Renal cortical epithelial cell (primary cell): Measurements from ENCODE around the gene RNF126. TPM values are rescaled to one million over a fixed set of nuclear protein-coding genes. Genes with fewer than 3 reads are reported as not detected.

ENCODE experiments used
- total RNA-seq: library from RNA; depleted of rRNA; stranded (reverse); fragments of >200 nt; gene quantifications from 2 replicates; pipeline ENCODE4 v1.2.3, GENCODE V29; 2014

RNF126 gene
- total RNA-seq, 1 donor from 2014 or later, result 23.4 TPM

Other genes starting within 250 kb of the RNF126 start
- gene SHC2, start 202.2 kb downstream of the RNF126 start, total RNA-seq, result 1.0 and 5.1 TPM in 2 replicates
- 0.05 TPM in 1 of 2 replicates, not detected in the other for gene MADCAM1, start 166.7 kb downstream of the RNF126 start, total RNA-seq
- gene TPGS1, start 155.7 kb downstream of the RNF126 start, total RNA-seq, result 30.3 and 75.5 TPM in 2 replicates
- 50.3 and 94.5 TPM in 2 replicates for gene CDC34, start 131.5 kb downstream of the RNF126 start, total RNA-seq
- gene GZMM, start 119.2 kb downstream of the RNF126 start, total RNA-seq, result not detected in 2 replicates
- 410 and 555 TPM in 2 replicates for gene BSG, start 90.6 kb downstream of the RNF126 start, total RNA-seq
- gene HCN2, start 73.3 kb downstream of the RNF126 start, total RNA-seq, result 0.55 TPM in 1 of 2 replicates, not detected in the other
- 22.6 and 46.3 TPM in 2 replicates for gene POLRMT, start 29.7 kb downstream of the RNF126 start, total RNA-seq
- 0.10 TPM in 1 of 2 replicates, not detected in the other for gene FGF22, start 23.3 kb downstream of the RNF126 start, total RNA-seq
- 374 and 526 TPM in 2 replicates for gene FSTL3, start 13.2 kb upstream of the RNF126 start, total RNA-seq
- not detected in 2 replicates for gene PRSS57, start 32.2 kb upstream of the RNF126 start, total RNA-seq
- gene PALM, start 45.7 kb upstream of the RNF126 start, total RNA-seq, result 0.35 and 45.4 TPM in 2 replicates
- gene MISP, start 87.9 kb upstream of the RNF126 start, total RNA-seq, result 6.2 and 48.4 TPM in 2 replicates
- gene PTBP1, start 134.2 kb upstream of the RNF126 start, total RNA-seq, result 67.7 and 134 TPM in 2 replicates
- 0.50 and 0.87 TPM in 2 replicates for gene PLPPR3, start 158.7 kb upstream of the RNF126 start, total RNA-seq
- gene AZU1, start 164.6 kb upstream of the RNF126 start, total RNA-seq, result not detected in 2 replicates
- not detected in 2 replicates for gene PRTN3, start 177.8 kb upstream of the RNF126 start, total RNA-seq
- gene ELANE, start 189.1 kb upstream of the RNF126 start, total RNA-seq, result not detected in 2 replicates
- gene CFD, start 196.4 kb upstream of the RNF126 start, total RNA-seq, result 2.1 and 3.1 TPM in 2 replicates
- 22.6 and 55.4 TPM in 2 replicates for gene MED16, start 230.0 kb upstream of the RNF126 start, total RNA-seq
- not detected in 2 replicates for gene RNU6-9, start 230.3 kb upstream of the RNF126 start, total RNA-seq